ENCODE measurements around the gene KIAA0825.
"Not testable (repeated sequence)": the region's sequence is repeated elsewhere in the genome, so short reads cannot be mapped to it uniquely, and the experiment has no call there.

KIAA0825 gene

DNA sequence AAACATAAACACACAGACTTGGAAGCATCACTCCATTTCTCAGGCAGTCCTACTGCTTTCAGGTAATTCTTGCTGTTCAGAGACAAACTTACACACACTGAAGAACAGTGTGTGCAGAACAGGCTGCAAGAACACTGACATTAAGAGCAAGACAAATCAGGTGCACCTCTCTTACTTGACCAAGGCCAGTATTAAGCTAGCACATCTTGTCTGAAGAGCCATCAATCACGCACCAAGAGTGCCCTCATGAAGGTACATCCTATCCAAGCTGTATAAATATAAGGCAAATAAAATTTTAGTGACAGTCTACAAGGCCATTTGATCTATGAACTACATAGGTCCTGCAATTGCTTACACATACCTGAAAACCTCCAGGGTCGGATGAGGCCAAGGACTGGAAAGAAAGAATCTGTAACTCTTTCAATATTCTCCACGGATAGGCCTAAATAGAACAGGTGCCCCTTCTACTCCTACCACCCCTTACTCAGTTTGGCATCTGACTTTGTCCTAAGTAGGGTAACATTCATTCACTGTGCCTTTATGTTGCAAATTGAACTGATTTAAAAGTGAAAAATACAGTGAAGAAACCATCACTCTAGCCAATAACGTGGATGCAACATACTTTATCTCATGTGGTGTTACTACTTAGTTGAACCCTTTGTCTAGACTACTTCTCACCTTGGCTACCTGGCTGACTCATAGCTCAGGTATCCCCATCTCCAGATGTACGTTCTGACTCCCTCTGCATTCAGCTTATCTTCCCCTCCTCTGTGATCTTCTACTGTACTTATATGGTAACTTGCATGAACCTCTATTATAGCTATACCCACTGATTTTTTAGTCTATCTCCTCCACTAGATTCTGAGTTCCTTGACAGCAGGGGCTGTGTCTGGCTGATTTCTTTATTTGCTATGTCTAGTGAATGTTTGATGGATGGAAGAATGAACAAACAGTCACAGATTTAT is 256.3 kb downstream of the KIAA0825 start:
- no peak for DNase-seq (ENCODE audit: low read depth)
- no peak for TF ChIP-seq MYC (IDR thresholded peaks at IDR 0.05; ENCODE audit: low read depth, low read length)
- no peak for TF ChIP-seq POLR2A (IDR thresholded peaks at IDR 0.05; ENCODE audit: extremely low read depth, insufficient read length)
- TF ChIP-seq, protein P1, sequence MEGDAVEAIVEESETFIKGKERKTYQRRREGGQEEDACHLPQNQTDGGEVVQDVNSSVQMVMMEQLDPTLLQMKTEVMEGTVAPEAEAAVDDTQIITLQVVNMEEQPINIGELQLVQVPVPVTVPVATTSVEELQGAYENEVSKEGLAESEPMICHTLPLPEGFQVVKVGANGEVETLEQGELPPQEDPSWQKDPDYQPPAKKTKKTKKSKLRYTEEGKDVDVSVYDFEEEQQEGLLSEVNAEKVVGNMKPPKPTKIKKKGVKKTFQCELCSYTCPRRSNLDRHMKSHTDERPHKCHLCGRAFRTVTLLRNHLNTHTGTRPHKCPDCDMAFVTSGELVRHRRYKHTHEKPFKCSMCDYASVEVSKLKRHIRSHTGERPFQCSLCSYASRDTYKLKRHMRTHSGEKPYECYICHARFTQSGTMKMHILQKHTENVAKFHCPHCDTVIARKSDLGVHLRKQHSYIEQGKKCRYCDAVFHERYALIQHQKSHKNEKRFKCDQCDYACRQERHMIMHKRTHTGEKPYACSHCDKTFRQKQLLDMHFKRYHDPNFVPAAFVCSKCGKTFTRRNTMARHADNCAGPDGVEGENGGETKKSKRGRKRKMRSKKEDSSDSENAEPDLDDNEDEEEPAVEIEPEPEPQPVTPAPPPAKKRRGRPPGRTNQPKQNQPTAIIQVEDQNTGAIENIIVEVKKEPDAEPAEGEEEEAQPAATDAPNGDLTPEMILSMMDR (IDR thresholded peaks at IDR 0.05; ENCODE audit: low read depth, low read length) = no peak
- TF ChIP-seq, protein P2, sequence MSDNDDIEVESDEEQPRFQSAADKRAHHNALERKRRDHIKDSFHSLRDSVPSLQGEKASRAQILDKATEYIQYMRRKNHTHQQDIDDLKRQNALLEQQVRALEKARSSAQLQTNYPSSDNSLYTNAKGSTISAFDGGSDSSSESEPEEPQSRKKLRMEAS (IDR thresholded peaks at IDR 0.05; ENCODE audit: low read depth, low read length) = no peak
- no peak overlapping the region for H3K4me3 ChIP-seq (ENCODE audit: low read depth, low read length)

DNA sequence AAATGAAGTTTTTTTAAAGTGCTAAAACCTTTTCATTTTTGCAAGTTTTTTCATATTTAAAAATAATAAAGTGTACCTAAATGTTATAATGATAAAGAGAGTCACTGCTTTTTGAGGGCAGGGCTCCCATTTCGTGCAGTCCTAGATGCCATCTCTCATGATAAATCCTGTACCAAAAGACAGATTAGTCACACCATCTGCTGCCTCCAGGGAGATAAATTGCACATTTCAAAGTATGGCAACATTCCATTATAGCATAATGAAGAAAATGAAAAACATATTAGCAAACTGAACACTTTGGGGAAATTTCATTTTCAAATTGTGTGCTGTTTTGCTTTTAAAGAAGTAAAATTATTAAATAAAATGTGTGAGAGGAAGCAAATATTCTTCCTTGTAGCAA is 257.2 kb downstream of the KIAA0825 start:
- TF ChIP-seq POLR2A (IDR thresholded peaks at IDR 0.05; ENCODE audit: extremely low read depth, insufficient read length) (no peak), MYC (IDR thresholded peaks at IDR 0.05; ENCODE audit: low read depth, low read length) (no peak)
- TF ChIP-seq, protein P1 (IDR thresholded peaks at IDR 0.05; ENCODE audit: low read depth, low read length) = no peak
- TF ChIP-seq, protein P2 (IDR thresholded peaks at IDR 0.05; ENCODE audit: low read depth, low read length) = no peak
- H3K4me3 ChIP-seq (ENCODE audit: low read depth, low read length) = no peak overlapping the region
- no peak for DNase-seq (ENCODE audit: low read depth)

DNA sequence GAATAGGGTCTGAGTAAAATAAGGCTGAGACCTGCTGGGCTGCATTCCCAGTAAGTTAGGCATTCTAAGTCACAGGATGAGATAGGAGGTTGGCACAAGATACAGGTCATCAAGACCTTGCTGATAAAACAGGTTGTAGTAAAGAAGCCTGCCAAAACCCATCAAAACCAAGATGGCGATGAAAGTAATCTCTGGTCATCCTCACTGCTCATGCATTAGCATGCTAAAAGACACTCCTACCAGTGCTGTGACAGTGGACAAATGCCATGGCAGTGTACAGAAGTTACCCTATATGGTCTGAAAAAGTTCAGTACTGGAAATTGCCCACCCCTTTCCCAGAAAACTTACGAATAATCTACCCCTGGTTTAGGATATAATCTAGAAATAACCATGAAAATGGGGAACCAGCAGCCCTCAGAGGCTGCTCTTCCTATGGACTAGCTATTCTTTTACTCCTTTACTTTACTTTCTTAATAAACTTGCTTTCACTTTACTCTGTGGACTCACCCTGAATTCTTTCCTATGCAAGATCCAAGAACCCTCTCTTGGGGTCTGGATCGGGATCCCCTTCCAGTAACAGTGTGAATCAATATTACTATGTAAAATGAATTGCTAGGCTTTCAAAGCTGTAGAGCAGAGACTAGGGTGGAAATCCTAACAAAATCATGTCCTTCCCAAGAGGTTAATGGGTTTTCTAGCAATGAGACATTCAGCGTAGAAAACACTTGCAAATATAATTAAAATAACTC is 257.8 kb downstream of the KIAA0825 start:
- no peak for DNase-seq (ENCODE audit: low read depth)
- TF ChIP-seq, protein P2 (IDR thresholded peaks at IDR 0.05; ENCODE audit: low read depth, low read length) = no peak
- TF ChIP-seq, protein P1 (IDR thresholded peaks at IDR 0.05; ENCODE audit: low read depth, low read length) = no peak
- TF ChIP-seq POLR2A (IDR thresholded peaks at IDR 0.05; ENCODE audit: extremely low read depth, insufficient read length) = no peak
- no peak for TF ChIP-seq MYC (IDR thresholded peaks at IDR 0.05; ENCODE audit: low read depth, low read length)
- no peak overlapping the region for H3K4me3 ChIP-seq (ENCODE audit: low read depth, low read length)

DNA sequence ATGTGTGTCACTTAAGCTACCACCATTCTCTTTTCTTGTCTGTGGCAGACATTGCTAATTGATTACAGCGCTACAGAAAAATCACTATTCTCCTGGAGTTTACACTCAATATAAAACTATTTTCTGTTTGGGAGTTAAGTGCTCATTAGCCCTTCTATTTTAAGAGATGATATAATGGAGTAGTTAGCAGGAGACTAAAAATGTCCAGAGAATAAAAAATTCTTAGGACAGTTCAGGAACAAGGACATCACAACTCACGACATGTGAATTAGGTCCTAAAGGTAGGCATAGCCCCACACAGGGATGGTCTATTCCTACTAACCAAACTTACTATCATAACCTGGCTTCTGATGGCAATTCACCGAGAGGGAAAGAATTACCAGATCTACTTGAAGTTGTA is 258.5 kb downstream of the KIAA0825 start:
- no peak overlapping the region for H3K4me3 ChIP-seq (ENCODE audit: low read depth, low read length)
- TF ChIP-seq MYC (IDR thresholded peaks at IDR 0.05; ENCODE audit: low read depth, low read length) (no peak), POLR2A (IDR thresholded peaks at IDR 0.05; ENCODE audit: extremely low read depth, insufficient read length) (no peak)
- TF ChIP-seq, protein P1 (IDR thresholded peaks at IDR 0.05; ENCODE audit: low read depth, low read length) = no peak
- TF ChIP-seq, protein P2 (IDR thresholded peaks at IDR 0.05; ENCODE audit: low read depth, low read length) = no peak
- no peak for DNase-seq (ENCODE audit: low read depth)

DNA sequence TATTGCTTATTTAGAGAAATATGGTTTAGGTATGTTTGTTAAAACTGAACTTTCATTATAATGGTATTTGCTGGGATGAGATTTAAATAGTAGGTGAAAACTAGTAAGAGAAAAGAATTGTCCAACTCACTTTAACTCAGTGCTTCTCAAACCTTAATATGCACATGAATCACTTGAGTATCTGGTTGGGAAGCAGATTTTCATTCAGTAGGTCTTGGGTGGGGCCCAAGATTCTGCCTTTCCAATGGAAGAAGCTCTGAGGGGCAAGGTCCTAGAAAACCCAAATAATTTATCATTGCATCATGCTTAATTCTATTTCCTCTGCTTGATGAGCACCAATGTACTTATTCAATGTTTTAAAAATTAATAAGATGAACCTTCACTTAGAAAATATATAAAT is 262.6 kb downstream of the KIAA0825 start:
- H3K4me3 ChIP-seq (ENCODE audit: low read depth, low read length) = no peak overlapping the region
- no peak for DNase-seq (ENCODE audit: low read depth)
- TF ChIP-seq, protein P1 (IDR thresholded peaks at IDR 0.05; ENCODE audit: low read depth, low read length) = no peak
- no peak for TF ChIP-seq POLR2A (IDR thresholded peaks at IDR 0.05; ENCODE audit: extremely low read depth, insufficient read length)
- TF ChIP-seq MYC (IDR thresholded peaks at IDR 0.05; ENCODE audit: low read depth, low read length) = no peak
- TF ChIP-seq, protein P2 (IDR thresholded peaks at IDR 0.05; ENCODE audit: low read depth, low read length) = no peak

DNA sequence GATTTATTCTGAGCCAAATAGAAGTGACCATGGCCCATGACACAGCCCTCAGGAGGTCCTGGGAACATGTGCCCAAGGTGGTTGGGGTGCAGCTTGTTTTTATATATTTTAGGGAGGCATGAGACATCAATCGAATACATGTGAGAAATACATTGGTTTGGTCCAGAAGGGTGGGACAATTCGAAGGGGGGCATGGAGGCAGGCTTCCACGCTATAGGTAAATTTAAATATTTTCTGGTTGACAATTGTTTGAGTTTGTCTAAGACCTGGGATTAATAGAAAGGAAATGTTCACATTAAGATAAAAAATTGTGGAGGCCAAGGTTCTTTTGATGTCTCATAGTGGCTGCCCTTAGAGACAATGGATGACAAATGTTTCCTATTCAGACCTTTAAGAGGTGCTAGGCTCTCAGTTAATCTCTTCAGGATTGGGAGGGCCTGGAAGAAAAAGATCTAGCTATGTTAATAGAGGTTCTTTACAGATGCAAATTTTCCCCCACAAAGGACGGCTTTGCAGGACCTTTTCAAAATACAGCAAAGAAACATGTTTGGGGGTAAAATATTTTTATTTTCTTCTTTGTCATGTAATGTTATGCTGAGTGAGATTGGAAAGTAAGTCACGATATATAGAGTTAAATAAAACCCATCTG is 263.4 kb downstream of the KIAA0825 start:
- not testable (repeated sequence) for DNase-seq (ENCODE audit: low read depth); H3K4me3 ChIP-seq (ENCODE audit: low read depth, low read length)
